IMR-90 (cell line): Measurements from ENCODE around the gene SPTY2D1. TPM values are rescaled to one million over a fixed set of nuclear protein-coding genes. Genes with fewer than 3 reads are reported as not detected.

Source experiments
- ATAC-seq: fragments of 200-7000 bp; cut with Tn5 transposase; 2 replicates; pipeline ENCODE4 v1.9.1; 2020; ENCODE audit warnings: low read depth, mild to moderate bottlenecking, moderate library complexity
- BruUV-seq: library from RNA; stranded (reverse); fragments of 400-500 nt; replicated peaks from 2 replicates; lab custom pipeline; 2021; lab: Mats Ljungman, UMichigan
- CTCF ChIA-PET: fragments of 300-600 bp; formaldehyde crosslinking; extraction: SDS; loops from one replicate; lab custom pipeline; 2021; ENCODE audit warnings: antibody characterized with exemption; lab: Yijun Ruan, JAX
- POLR2A ChIA-PET: fragments of 300-600 bp; sonication (Branson Sonifier 250); formaldehyde crosslinking; loops from one replicate; lab custom pipeline; 2022; ENCODE audit warnings: antibody characterized with exemption; ENCODE audit not compliant: unreplicated experiment; lab: Charles Lee
- DNase-seq: peaks from one replicate; pipeline ENCODE4 v3.0.0; 2013
- H2AFZ ChIP-seq: replicated peaks from 2 replicates; pipeline ENCODE3; 2013; ENCODE audit warnings: low read length, mild to moderate bottlenecking; ENCODE audit not compliant: poor library complexity
- H2AK5ac ChIP-seq: 2 replicates; pipeline ENCODE4 v1.6.1; 2013; ENCODE audit warnings: low read depth, low read length, inconsistent platforms
- H2AK9ac ChIP-seq: replicated peaks from 2 replicates; pipeline ENCODE3; 2013; ENCODE audit warnings: mild to moderate bottlenecking, low read depth, low read length, moderate library complexity; ENCODE audit not compliant: poor library complexity
- H2BK120ac ChIP-seq: 2 replicates; pipeline ENCODE4 v1.6.1; 2013; ENCODE audit warnings: low read depth, low read length, inconsistent platforms
- H2BK15ac ChIP-seq: 3 replicates; pipeline ENCODE4 v1.6.1; 2013; ENCODE audit warnings: low read depth, low read length, inconsistent platforms
- H2BK20ac ChIP-seq: 2 replicates; pipeline ENCODE4 v1.6.1; 2013; ENCODE audit warnings: low read depth, mild to moderate bottlenecking, inconsistent platforms, low read length, moderate library complexity
- H2BK5ac ChIP-seq: 2 replicates; pipeline ENCODE4 v1.6.1; 2013; ENCODE audit warnings: mild to moderate bottlenecking, low read depth, low read length, inconsistent platforms; ENCODE audit not compliant: poor library complexity, severe bottlenecking
- H3K14ac ChIP-seq: replicated peaks from 2 replicates; pipeline ENCODE4 v1.6.1; 2013; ENCODE audit warnings: low read depth, low read length, inconsistent platforms
- H3K18ac ChIP-seq: 2 replicates; pipeline ENCODE4 v1.6.1; 2013; ENCODE audit warnings: low read depth, low read length, control low read depth
- H3K23ac ChIP-seq: 2 replicates; pipeline ENCODE4 v1.6.1; 2013; ENCODE audit warnings: low read depth, low read length, inconsistent platforms
- H3K27ac ChIP-seq: 2 replicates; pipeline ENCODE4 v1.5.1; 2013; ENCODE audit warnings: mild to moderate bottlenecking, control low read depth, low read length; ENCODE audit not compliant: insufficient read depth
- H3K27me3 ChIP-seq: 2 replicates; pipeline ENCODE4 v1.6.1; 2013; ENCODE audit warnings: low read length; ENCODE audit not compliant: control insufficient read depth, insufficient read depth
- H3K36me3 ChIP-seq: 2 replicates; pipeline ENCODE4 v1.6.1; 2013; ENCODE audit warnings: low read length, mixed read lengths; ENCODE audit not compliant: control insufficient read depth, insufficient read depth
- H3K4ac ChIP-seq: 2 replicates; pipeline ENCODE4 v1.6.1; 2013; ENCODE audit warnings: low read depth, low read length, inconsistent platforms
- H3K4me1 ChIP-seq: 2 replicates; pipeline ENCODE4 v1.6.1; 2013; ENCODE audit warnings: low read length, mixed read lengths; ENCODE audit not compliant: control insufficient read depth, insufficient read depth
- H3K4me2 ChIP-seq: 2 replicates; pipeline ENCODE4 v1.6.1; 2013; ENCODE audit warnings: low read depth, mild to moderate bottlenecking, control low read depth, low read length, moderate library complexity
- H3K4me3 ChIP-seq: 2 replicates; pipeline ENCODE4 v1.5.1; 2013; ENCODE audit warnings: low read depth, mild to moderate bottlenecking, control low read depth, low read length, moderate library complexity; ENCODE audit not compliant: insufficient read depth
- H3K56ac ChIP-seq: 2 replicates; pipeline ENCODE4 v1.6.1; 2013; ENCODE audit warnings: low read length, inconsistent platforms; ENCODE audit not compliant: insufficient read depth; ENCODE audit errors: extremely low read depth
- H3K79me1 ChIP-seq, 2 experiments: 2 replicates each; pipeline ENCODE4 v1.6.1; 2013; ENCODE audit warnings: low read length in 2 of 2, inconsistent platforms in 1 of 2, low read depth in 1 of 2
- H3K9ac ChIP-seq: 2 replicates; pipeline ENCODE4 v1.6.1; 2013; ENCODE audit warnings: low read depth, low read length, control low read depth
- H3K9me1 ChIP-seq: 2 replicates; pipeline ENCODE4 v1.6.1; 2013; ENCODE audit warnings: low read length, inconsistent platforms; ENCODE audit not compliant: insufficient read depth
- H3K9me3 ChIP-seq: 2 replicates; pipeline ENCODE4 v1.6.1; 2013; ENCODE audit warnings: low read length; ENCODE audit not compliant: control insufficient read depth, insufficient read depth
- H4K20me1 ChIP-seq: 2 replicates; pipeline ENCODE4 v1.6.1; 2013; ENCODE audit warnings: low read length, inconsistent platforms; ENCODE audit not compliant: insufficient read depth
- H4K5ac ChIP-seq: 2 replicates; pipeline ENCODE4 v1.6.1; 2013; ENCODE audit warnings: mild to moderate bottlenecking, low read depth, low read length, control low read depth
- H4K8ac ChIP-seq, 2 experiments: 2 replicates each; pipeline ENCODE4 v1.6.1; 2013; ENCODE audit warnings: low read depth in 2 of 2, low read length in 2 of 2, control low read depth in 1 of 2, inconsistent platforms in 1 of 2
- H4K91ac ChIP-seq: 2 replicates; pipeline ENCODE4 v1.6.1; 2013; ENCODE audit warnings: low read depth, low read length, inconsistent platforms; ENCODE audit not compliant: insufficient read depth
- BHLHE40 ChIP-seq: fragments of 150-350 bp; IDR thresholded peaks from 2 replicates; pipeline ENCODE4 v1.6.1; 2016; ENCODE audit warnings: mild to moderate bottlenecking, low read depth, low read length
- CEBPB ChIP-seq: IDR thresholded peaks from 2 replicates; pipeline ENCODE4 v1.6.1; 2012; ENCODE audit warnings: low read depth, low read length, improper control_type of control experiment
- CHD1 ChIP-seq: IDR thresholded peaks from 2 replicates; pipeline ENCODE4 v1.6.1; 2012; ENCODE audit warnings: low read depth, low read length, improper control_type of control experiment
- CTCF ChIP-seq: conservative IDR thresholded peaks from 2 replicates; pipeline ENCODE4 v1.5.1; 2012; ENCODE audit warnings: mild to moderate bottlenecking, low read depth, low read length, improper control_type of control experiment
- ELK1 ChIP-seq: fragments of 150-350 bp; IDR thresholded peaks from 2 replicates; pipeline ENCODE4 v1.6.1; 2016; ENCODE audit warnings: low read depth, mild to moderate bottlenecking, low read length, moderate library complexity, borderline replicate concordance
- FOS ChIP-seq: fragments of 150-350 bp; IDR thresholded peaks from 2 replicates; pipeline ENCODE4 v1.6.1; 2016; ENCODE audit warnings: low read depth, low read length
- MAFK ChIP-seq: IDR thresholded peaks from 2 replicates; pipeline ENCODE4 v1.6.1; 2012; ENCODE audit warnings: low read depth, low read length, improper control_type of control experiment
- MAZ ChIP-seq: IDR thresholded peaks from 2 replicates; pipeline ENCODE4 v1.6.1; 2012; ENCODE audit warnings: low read depth, mild to moderate bottlenecking, low read length, improper control_type of control experiment, moderate library complexity, borderline replicate concordance
- MXI1 ChIP-seq: IDR thresholded peaks from 2 replicates; pipeline ENCODE4 v1.6.1; 2012; ENCODE audit warnings: low read depth, mild to moderate bottlenecking, low read length, moderate library complexity, borderline replicate concordance
- NFE2L2 ChIP-seq: fragments of 150-350 bp; IDR thresholded peaks from 2 replicates; pipeline ENCODE4 v1.6.1; 2016; ENCODE audit warnings: low read depth, mild to moderate bottlenecking, low read length
- POLR2A ChIP-seq: IDR thresholded peaks from 2 replicates; pipeline ENCODE4 v1.6.1; 2012; ENCODE audit warnings: mild to moderate bottlenecking, low read depth, low read length
- RAD21 ChIP-seq: IDR thresholded peaks from 2 replicates; pipeline ENCODE4 v1.6.1; 2012; ENCODE audit warnings: low read length, improper control_type of control experiment
- RCOR1 ChIP-seq: IDR thresholded peaks from 2 replicates; pipeline ENCODE4 v1.6.1; 2012; ENCODE audit warnings: mild to moderate bottlenecking, low read length, improper control_type of control experiment; ENCODE audit not compliant: insufficient replicate concordance
- RFX5 ChIP-seq: IDR thresholded peaks from 2 replicates; pipeline ENCODE4 v1.8.0; 2012; ENCODE audit warnings: low read depth, mild to moderate bottlenecking, low read length, moderate library complexity
- SMC3 ChIP-seq: fragments of 150-350 bp; IDR thresholded peaks from 2 replicates; pipeline ENCODE4 v1.6.1; 2016; ENCODE audit warnings: low read depth, mild to moderate bottlenecking, antibody characterized with exemption, low read length, moderate library complexity
- USF2 ChIP-seq: fragments of 150-350 bp; IDR thresholded peaks from 2 replicates; pipeline ENCODE4 v1.6.1; 2017; ENCODE audit warnings: mild to moderate bottlenecking, antibody characterized with exemption, low read length, low read depth
- WGBS, 2 experiments: methylation state at CpG; one replicate each; pipeline versions ENCODE4 v1.1.5 to v1.1.7; 2013; ENCODE audit warnings: missing lambda C conversion rate in 2 of 2; ENCODE audit not compliant: insufficient read length in 1 of 2; ENCODE audit errors: extremely low coverage in 2 of 2; 5-methylcytosine and 5-hydroxymethylcytosine counted together
- dilution Hi-C: fragments of 300-500 bp; cut with HindIII; formaldehyde crosslinking; loops from one replicate; pipeline ENCODE4 v1.14.3; 2018; ENCODE audit warnings: low sequenced_read_pairs; ENCODE audit not compliant: unreplicated experiment
- in situ Hi-C: fragments of 300-500 bp; cut with MboI; formaldehyde crosslinking; loops from 3 replicates; pipeline ENCODE4 v1.14.3; 2019; ENCODE audit warnings: low sequenced_read_pairs, inconsistent platforms, mixed read lengths
- intact Hi-C: fragments of 100-400 bp; cut with micrococcal nuclease; formaldehyde crosslinking; loops from 2 replicates; pipeline ENCODE4 v1.10.0; 2022
- polyA plus RNA-seq, 3 experiments: library from polyadenylated mRNA; depleted of rRNA; stranded (reverse); fragments of >200 nt; gene quantifications; 2 replicates each; pipeline ENCODE4 v1.2.3, GENCODE V29; 2012; ENCODE audit warnings: low replicate concordance in 1 of 3
- total RNA-seq: library from RNA; depleted of rRNA; stranded (reverse); fragments of >200 nt; gene quantifications from 2 replicates; pipeline ENCODE4 v1.2.3, GENCODE V29; 2012

Gene SPTY2D1
- total and polyA plus RNA-seq, 2 of the 4 experiments (the other 2 are of a cell fraction), result 10.3 to 36.6 TPM

- in situ Hi-C loops, result no loop called here
- H3K79me1 ChIP-seq, result no peaks in the 10 kb centered on the region
- H3K14ac ChIP-seq, result no peak overlapping the region
- no peak overlapping the region for H4K8ac ChIP-seq
- CTCF ChIA-PET, result no interaction called here
- no peak overlapping the region for H3K27ac ChIP-seq
- no peak overlapping the region for H4K5ac ChIP-seq
- BruUV-seq, result no TSS peak
- H3K4me3 ChIP-seq, result no peak overlapping the region
- no peak overlapping the region for H3K4me2 ChIP-seq
- no peaks in the 10 kb centered on the region for H3K4me1 ChIP-seq
- no peak overlapping the region for H3K4ac ChIP-seq
- no peaks in the 10 kb centered on the region for H3K9me3 ChIP-seq
- no peaks in the 10 kb centered on the region for H3K9me1 ChIP-seq
- DNase-seq (no peak), ATAC-seq (no peak)
- H2AK9ac ChIP-seq, result no peak overlapping the region
- H2AK5ac ChIP-seq, result no peak overlapping the region
- no peak overlapping the region for H3K23ac ChIP-seq
- H4K20me1 ChIP-seq, result no peaks in the 10 kb centered on the region
- no peaks in the 10 kb centered on the region for H3K36me3 ChIP-seq
- no peak overlapping the region for H3K56ac ChIP-seq
- intact Hi-C loops, result no loop called here
- dilution Hi-C loops, result no loop called here
- no peak overlapping the region for H2BK20ac ChIP-seq
- POLR2A ChIA-PET, result no interaction called here
- H2BK15ac ChIP-seq, result no peak overlapping the region
- H2AFZ ChIP-seq, result no peak overlapping the region
- no peaks in the 10 kb centered on the region for H3K27me3 ChIP-seq
- H3K9ac ChIP-seq, result no peak overlapping the region
- no peak overlapping the region for H2BK120ac ChIP-seq
- no peak overlapping the region for H2BK5ac ChIP-seq
- no CpG with 5 or more reads among the region's 5 CpGs for WGBS, 2 experiments
- H3K18ac ChIP-seq, result no peak overlapping the region
- H4K91ac ChIP-seq, result no peak overlapping the region
- TF ChIP-seq MXI1 (no peak), RAD21 (no peak), CHD1 (no peak), RCOR1 (no peak), SMC3 (no peak), CTCF (no peak), FOS (no peak), MAFK (no peak), ELK1 (no peak), BHLHE40 (no peak), MAZ (no peak), NFE2L2 (no peak), USF2 (no peak), POLR2A (no peak), CEBPB (no peak), RFX5 (no peak)
These were observed 23.5 kb upstream of the SPTY2D1 start for GRCh38 chr11:18657673-18658072.
